IPS-15b (cell line): ENCODE measurements around the gene HSBP1L1.
A peak's percentile ranks its signal among the peaks of the same experiment; 100 is the strongest.
"Not testable (repeated sequence)": the region's sequence is repeated elsewhere in the genome, so short reads cannot be mapped to it uniquely, and the experiment has no call there.

Source experiments
- H3K27me3 ChIP-seq: one replicate; pipeline ENCODE4 v1.6.1; 2013; ENCODE audit warnings: low read length; ENCODE audit not compliant: control insufficient read depth, insufficient read depth
- H3K36me3 ChIP-seq: one replicate; pipeline ENCODE4 v1.6.1; 2013; ENCODE audit warnings: low read length; ENCODE audit not compliant: control insufficient read depth, insufficient read depth
- H3K4me1 ChIP-seq: one replicate; pipeline ENCODE4 v1.6.1; 2013; ENCODE audit warnings: mild to moderate bottlenecking, low read length; ENCODE audit not compliant: control insufficient read depth, insufficient read depth
- H3K4me3 ChIP-seq: one replicate; pipeline ENCODE4 v1.5.1; 2013; ENCODE audit warnings: low read depth, low read length
- H3K9ac ChIP-seq: one replicate; pipeline ENCODE4 v1.6.1; 2013; ENCODE audit warnings: low read depth, mild to moderate bottlenecking, low read length
- H3K9me3 ChIP-seq: one replicate; pipeline ENCODE4 v1.6.1; 2013; ENCODE audit warnings: mild to moderate bottlenecking, low read length; ENCODE audit not compliant: control insufficient read depth, insufficient read depth

The HSBP1L1 gene

GRCh38 chr18:79988071-79988450 lies 23.6 kb downstream of the HSBP1L1 start:
- peak overlapping the region; percentile 90 for H3K4me3 ChIP-seq
- no peaks in the 10 kb centered on the region for H3K9me3 ChIP-seq
- no peaks in the 10 kb centered on the region for H3K27me3 ChIP-seq
- peak overlapping the region; percentile 86 for H3K9ac ChIP-seq
- H3K36me3 ChIP-seq: no peaks in the 10 kb centered on the region
- H3K4me1 ChIP-seq: peaks cover 7% of the 10 kb centered on the region

DNA sequence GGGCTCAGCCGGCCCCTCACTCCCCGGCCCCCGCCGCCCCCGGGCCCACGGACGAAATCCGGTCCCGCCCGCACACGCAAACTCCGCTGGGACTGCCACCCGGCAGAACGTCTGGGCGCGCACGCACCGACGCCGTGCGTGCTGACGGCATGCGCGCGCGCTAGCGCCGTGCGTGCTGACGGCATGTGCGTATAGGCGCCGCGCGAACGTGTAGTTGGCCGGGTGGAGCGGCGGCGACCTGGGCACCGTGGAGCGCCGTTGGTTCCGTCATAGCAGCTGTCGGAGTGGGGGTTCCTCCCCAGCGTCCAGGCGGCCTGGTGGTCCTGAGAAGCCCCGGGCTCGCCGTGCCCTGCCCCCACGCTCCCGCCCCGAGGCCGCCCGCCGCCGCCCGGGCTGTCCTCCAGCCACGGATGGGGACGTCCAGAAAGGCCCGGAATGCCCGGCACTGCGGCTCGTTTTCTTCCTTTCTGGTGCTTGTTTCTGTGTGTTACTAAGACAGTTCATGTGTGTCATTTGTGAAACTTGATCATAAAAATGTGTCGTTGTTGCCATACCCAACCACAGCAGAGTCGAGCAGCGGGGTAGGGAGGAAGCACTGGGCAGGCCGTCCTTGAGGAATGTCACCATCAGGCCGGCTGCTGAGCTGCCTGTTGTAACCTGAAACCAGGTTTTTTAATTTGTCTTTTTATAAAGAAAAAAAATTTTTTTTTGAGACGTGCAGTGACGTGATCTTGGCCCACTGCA lies 24.2 kb downstream of the HSBP1L1 start, which contains the start of gene TXNL4A:
Gene TXNL4A (minus strand): TSS at position 113 of the 744 bp plus-strand sequence. CDS start 171 bp downstream, outside the sequence.
- peaks cover 11% of the 10 kb centered on the region for H3K4me1 ChIP-seq

GRCh38 chr18:79989195-79989497 lies 24.7 kb downstream of the HSBP1L1 start:
- Histone ChIP-seq H3K9ac (no peak overlapping the region), H3K4me1 (peaks cover 11% of the 10 kb centered on the region), H3K36me3 (no peaks in the 10 kb centered on the region), H3K9me3 (no peaks in the 10 kb centered on the region), H3K4me3 (peak overlapping the region; percentile 90), H3K27me3 (no peaks in the 10 kb centered on the region)

More for the DNA sequence above, 24.2 kb downstream of the HSBP1L1 start, which contains the start of gene TXNL4A:
- no peaks in the 10 kb centered on the region for H3K9me3 ChIP-seq
- H3K9ac ChIP-seq: peak within 1 kb of the TSS; percentile 86
- H3K36me3 ChIP-seq: no peaks in the 10 kb centered on the region
- H3K27me3 ChIP-seq: no peaks in the 10 kb centered on the region
- H3K4me3 ChIP-seq: peak within 1 kb of the TSS; percentile 90

- H3K9ac ChIP-seq: no peak overlapping the region
- H3K4me3 ChIP-seq: no peak overlapping the region
- H3K27me3 ChIP-seq: no peaks in the 10 kb centered on the region
- no peaks in the 10 kb centered on the region for H3K36me3 ChIP-seq
- H3K4me1 ChIP-seq: peaks cover 14% of the 10 kb centered on the region
- H3K9me3 ChIP-seq: no peaks in the 10 kb centered on the region
Observed at GRCh38 chr18:79991494-79991893, 27.1 kb downstream of the HSBP1L1 start.

DNA sequence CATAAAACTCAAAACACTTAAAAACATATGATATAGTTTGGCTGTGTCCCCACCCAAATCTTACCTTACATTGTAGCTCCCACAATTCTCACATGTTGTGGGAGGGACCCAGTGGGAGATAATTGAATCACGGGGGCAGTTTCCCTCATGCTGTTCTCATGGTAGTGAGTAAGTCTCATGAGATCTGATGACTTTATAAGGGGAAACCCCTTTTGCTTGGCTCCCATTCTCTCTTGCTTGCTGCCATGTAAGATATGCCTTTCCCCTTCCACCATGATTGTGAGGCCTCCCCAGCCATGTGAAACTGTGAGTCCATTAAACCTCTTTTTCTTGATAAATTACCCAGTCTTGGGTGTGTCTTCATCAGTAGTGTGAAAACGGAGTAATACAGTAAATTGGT lies 35.3 kb downstream of the HSBP1L1 start:
- not testable (repeated sequence) for H3K4me1 ChIP-seq, H3K9me3 ChIP-seq, H3K9ac ChIP-seq, H3K4me3 ChIP-seq, H3K36me3 ChIP-seq, H3K27me3 ChIP-seq

- Histone ChIP-seq H3K4me3 (peak overlapping the region; percentile 4), H3K27me3 (no peaks in the 10 kb centered on the region), H3K4me1 (no peaks in the 10 kb centered on the region), H3K36me3 (no peaks in the 10 kb centered on the region), H3K9me3 (no peaks in the 10 kb centered on the region), H3K9ac (no peak overlapping the region)
Observed at GRCh38 chr18:80000877-80001276, 36.4 kb downstream of the HSBP1L1 start.

DNA sequence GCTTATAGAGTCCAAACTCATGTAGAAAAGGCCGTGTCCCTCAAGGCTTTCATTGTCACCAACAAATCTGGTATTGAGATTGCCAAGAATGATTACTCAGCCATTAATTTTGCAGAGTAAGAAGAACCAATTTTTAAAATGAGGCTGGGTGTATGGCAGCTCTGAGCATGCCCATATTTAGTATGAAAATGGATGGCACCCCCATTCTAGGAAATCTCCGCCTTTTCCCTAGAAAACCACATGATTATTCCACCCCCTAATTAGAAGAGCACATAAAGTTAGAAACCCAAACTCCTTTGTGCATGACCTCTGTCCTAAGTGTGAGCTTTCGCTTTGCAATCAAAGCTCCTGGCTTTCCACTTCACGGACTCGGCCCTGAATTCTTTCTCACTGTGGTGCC lies 38.0 kb downstream of the HSBP1L1 start:
- H3K4me1 ChIP-seq: no peaks in the 10 kb centered on the region
- H3K27me3 ChIP-seq: no peaks in the 10 kb centered on the region
- H3K9ac ChIP-seq: no peak overlapping the region
- no peaks in the 10 kb centered on the region for H3K9me3 ChIP-seq
- H3K4me3 ChIP-seq: no peak overlapping the region
- no peaks in the 10 kb centered on the region for H3K36me3 ChIP-seq

GRCh38 chr18:80004600-80005342 lies 40.3 kb downstream of the HSBP1L1 start:
- H3K27me3 ChIP-seq: no peaks in the 10 kb centered on the region

GRCh38 chr18:80006724-80007123 lies 42.3 kb downstream of the HSBP1L1 start:
- H3K27me3 ChIP-seq: no peaks in the 10 kb centered on the region
- H3K9me3 ChIP-seq: no peaks in the 10 kb centered on the region
- H3K4me3 ChIP-seq: no peak overlapping the region
- H3K9ac ChIP-seq: no peak overlapping the region
- H3K36me3 ChIP-seq: no peaks in the 10 kb centered on the region
- H3K4me1 ChIP-seq: no peaks in the 10 kb centered on the region

More at GRCh38 chr18:80004600-80005342, 40.3 kb downstream of the HSBP1L1 start:
- H3K9me3 ChIP-seq: no peaks in the 10 kb centered on the region
- H3K4me3 ChIP-seq: no peak overlapping the region
- no peaks in the 10 kb centered on the region for H3K36me3 ChIP-seq
- H3K4me1 ChIP-seq: no peaks in the 10 kb centered on the region
- no peak overlapping the region for H3K9ac ChIP-seq

DNA sequence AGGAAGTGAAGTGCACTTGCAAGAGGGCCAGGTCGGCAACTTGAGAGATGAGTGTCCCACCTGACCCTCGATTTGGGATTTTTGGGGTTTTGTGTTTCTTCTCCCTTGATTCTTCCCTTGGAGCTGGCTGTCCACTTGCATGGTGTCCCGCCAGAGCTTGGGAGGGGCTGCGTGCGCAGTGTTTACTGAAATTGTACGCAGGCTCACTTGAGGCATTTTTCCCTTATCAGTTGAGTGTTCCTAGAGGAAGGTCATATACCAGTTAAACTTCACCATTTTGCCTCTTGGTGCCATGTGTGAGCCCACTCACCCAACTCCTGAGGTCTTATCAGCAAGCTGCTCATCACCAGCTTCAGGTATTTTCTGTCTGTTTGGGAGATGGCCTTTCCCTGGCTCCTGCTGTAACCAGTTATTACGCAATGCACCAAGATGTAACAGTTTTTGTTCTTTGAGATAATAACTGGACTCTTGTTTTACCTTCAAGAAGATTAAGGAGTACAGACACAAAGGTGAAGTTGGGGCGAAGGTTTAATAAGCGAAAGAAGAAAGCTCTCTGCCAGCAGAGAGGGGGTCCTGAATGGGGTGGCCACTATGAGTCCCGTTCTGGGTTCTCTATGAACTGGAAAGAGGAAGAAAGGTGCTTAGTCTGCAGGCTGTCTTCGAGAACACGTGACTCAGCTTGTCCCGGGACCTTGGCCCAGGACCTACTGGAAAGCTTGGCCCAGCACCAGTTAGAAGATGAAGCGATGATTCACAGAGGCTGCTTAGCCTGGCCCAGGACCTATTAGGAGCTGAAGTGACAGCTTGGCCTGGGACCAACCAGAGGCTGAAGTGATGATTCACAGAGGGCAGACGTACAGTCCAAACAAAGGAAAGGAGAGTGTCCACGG lies 45.5 kb downstream of the HSBP1L1 start:
- Histone ChIP-seq H3K36me3 (no peaks in the 10 kb centered on the region), H3K4me3 (no peak overlapping the region), H3K9me3 (no peaks in the 10 kb centered on the region), H3K4me1 (no peaks in the 10 kb centered on the region), H3K27me3 (no peaks in the 10 kb centered on the region), H3K9ac (no peak overlapping the region)

DNA sequence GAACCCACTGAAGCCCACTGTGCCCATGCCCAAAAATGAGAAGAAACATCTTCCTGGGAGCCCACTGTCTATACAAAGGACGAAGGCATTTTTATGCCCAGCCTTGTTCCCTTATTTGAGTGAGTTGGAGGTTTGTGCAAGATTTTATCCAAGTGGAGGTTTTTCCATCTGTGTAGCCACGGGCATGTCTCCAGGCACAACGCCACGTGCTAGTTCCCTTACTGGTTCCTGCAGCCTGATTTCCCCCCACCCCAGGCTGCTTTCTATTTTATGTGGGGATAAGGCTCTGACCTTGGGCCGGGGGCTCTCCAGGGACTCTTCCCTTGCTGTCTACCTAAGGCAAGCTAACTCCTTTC lies 46.1 kb downstream of the HSBP1L1 start:
- Histone ChIP-seq H3K4me1 (no peaks in the 10 kb centered on the region), H3K9ac (no peak overlapping the region), H3K27me3 (no peaks in the 10 kb centered on the region), H3K36me3 (no peaks in the 10 kb centered on the region), H3K4me3 (no peak overlapping the region), H3K9me3 (no peaks in the 10 kb centered on the region)
